HEK293 (cell line): ENCODE measurements around the gene PPP6R3.

ENCODE experiments used
- SETDB1 ChIP-seq: IDR thresholded peaks from one replicate; pipeline ENCODE4 v1.6.1; 2017; ENCODE audit warnings: mild to moderate bottlenecking, low read length, moderate library complexity, mixed read lengths; ENCODE audit not compliant: insufficient read length
- SP2 ChIP-seq: fragments of 450-650 bp; formaldehyde crosslinking; IDR thresholded peaks from 2 replicates; pipeline ENCODE4 v1.5.1; 2016; ENCODE audit warnings: missing biosample characterization, missing genetic modification characterization
- ZBTB7A ChIP-seq: fragments of 450-650 bp; formaldehyde crosslinking; IDR thresholded peaks from 2 replicates; pipeline ENCODE4 v1.5.1; 2016; ENCODE audit warnings: low read depth, missing biosample characterization, missing genetic modification characterization
- ZNF274 ChIP-seq, 2 experiments: fragments of 200-500 bp in 1 of 2; fragments of 450-650 bp in 1 of 2; sonication (Bioruptor generic) in 1 of 2; formaldehyde crosslinking in 1 of 2; IDR thresholded peaks; 2 replicates each; pipeline versions ENCODE4 v1.5.1 to v1.6.1; 2014 to 2016; ENCODE audit warnings: borderline replicate concordance in 1 of 2, inconsistent platforms in 1 of 2, low read length in 1 of 2, missing biosample characterization in 1 of 2, missing genetic modification characterization in 1 of 2
- ZSCAN18 ChIP-seq: fragments of 450-650 bp; formaldehyde crosslinking; IDR thresholded peaks from 2 replicates; pipeline ENCODE4 v1.5.1; 2016; ENCODE audit warnings: missing biosample characterization, missing genetic modification characterization
- TF ChIP-seq, protein P1 (sequence below): fragments of 450-650 bp; formaldehyde crosslinking; IDR thresholded peaks from 2 replicates; pipeline ENCODE4 v1.5.1; 2016; ENCODE audit warnings: missing biosample characterization, missing genetic modification characterization
- TF ChIP-seq, protein P2 (sequence below): fragments of 450-650 bp; formaldehyde crosslinking; IDR thresholded peaks from 2 replicates; pipeline ENCODE4 v1.5.1; 2016; ENCODE audit warnings: missing biosample characterization, missing genetic modification characterization, borderline replicate concordance

- TF ChIP-seq ZBTB7A (tag by site-specific recombination) (no peak), SP2 (tag by site-specific recombination) (no peak), ZNF274 (IDR thresholded peaks at IDR 0.05; ENCODE audit: low read length) (no peak), ZNF274 (tag by site-specific recombination; IDR thresholded peaks at IDR 0.05; ENCODE audit: borderline replicate concordance) (no peak), ZSCAN18 (tag by site-specific recombination) (no peak), SETDB1 (no peak)
- TF ChIP-seq, protein P1, sequence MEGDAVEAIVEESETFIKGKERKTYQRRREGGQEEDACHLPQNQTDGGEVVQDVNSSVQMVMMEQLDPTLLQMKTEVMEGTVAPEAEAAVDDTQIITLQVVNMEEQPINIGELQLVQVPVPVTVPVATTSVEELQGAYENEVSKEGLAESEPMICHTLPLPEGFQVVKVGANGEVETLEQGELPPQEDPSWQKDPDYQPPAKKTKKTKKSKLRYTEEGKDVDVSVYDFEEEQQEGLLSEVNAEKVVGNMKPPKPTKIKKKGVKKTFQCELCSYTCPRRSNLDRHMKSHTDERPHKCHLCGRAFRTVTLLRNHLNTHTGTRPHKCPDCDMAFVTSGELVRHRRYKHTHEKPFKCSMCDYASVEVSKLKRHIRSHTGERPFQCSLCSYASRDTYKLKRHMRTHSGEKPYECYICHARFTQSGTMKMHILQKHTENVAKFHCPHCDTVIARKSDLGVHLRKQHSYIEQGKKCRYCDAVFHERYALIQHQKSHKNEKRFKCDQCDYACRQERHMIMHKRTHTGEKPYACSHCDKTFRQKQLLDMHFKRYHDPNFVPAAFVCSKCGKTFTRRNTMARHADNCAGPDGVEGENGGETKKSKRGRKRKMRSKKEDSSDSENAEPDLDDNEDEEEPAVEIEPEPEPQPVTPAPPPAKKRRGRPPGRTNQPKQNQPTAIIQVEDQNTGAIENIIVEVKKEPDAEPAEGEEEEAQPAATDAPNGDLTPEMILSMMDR (tag by site-specific recombination) = no peak
- TF ChIP-seq, protein P2, sequence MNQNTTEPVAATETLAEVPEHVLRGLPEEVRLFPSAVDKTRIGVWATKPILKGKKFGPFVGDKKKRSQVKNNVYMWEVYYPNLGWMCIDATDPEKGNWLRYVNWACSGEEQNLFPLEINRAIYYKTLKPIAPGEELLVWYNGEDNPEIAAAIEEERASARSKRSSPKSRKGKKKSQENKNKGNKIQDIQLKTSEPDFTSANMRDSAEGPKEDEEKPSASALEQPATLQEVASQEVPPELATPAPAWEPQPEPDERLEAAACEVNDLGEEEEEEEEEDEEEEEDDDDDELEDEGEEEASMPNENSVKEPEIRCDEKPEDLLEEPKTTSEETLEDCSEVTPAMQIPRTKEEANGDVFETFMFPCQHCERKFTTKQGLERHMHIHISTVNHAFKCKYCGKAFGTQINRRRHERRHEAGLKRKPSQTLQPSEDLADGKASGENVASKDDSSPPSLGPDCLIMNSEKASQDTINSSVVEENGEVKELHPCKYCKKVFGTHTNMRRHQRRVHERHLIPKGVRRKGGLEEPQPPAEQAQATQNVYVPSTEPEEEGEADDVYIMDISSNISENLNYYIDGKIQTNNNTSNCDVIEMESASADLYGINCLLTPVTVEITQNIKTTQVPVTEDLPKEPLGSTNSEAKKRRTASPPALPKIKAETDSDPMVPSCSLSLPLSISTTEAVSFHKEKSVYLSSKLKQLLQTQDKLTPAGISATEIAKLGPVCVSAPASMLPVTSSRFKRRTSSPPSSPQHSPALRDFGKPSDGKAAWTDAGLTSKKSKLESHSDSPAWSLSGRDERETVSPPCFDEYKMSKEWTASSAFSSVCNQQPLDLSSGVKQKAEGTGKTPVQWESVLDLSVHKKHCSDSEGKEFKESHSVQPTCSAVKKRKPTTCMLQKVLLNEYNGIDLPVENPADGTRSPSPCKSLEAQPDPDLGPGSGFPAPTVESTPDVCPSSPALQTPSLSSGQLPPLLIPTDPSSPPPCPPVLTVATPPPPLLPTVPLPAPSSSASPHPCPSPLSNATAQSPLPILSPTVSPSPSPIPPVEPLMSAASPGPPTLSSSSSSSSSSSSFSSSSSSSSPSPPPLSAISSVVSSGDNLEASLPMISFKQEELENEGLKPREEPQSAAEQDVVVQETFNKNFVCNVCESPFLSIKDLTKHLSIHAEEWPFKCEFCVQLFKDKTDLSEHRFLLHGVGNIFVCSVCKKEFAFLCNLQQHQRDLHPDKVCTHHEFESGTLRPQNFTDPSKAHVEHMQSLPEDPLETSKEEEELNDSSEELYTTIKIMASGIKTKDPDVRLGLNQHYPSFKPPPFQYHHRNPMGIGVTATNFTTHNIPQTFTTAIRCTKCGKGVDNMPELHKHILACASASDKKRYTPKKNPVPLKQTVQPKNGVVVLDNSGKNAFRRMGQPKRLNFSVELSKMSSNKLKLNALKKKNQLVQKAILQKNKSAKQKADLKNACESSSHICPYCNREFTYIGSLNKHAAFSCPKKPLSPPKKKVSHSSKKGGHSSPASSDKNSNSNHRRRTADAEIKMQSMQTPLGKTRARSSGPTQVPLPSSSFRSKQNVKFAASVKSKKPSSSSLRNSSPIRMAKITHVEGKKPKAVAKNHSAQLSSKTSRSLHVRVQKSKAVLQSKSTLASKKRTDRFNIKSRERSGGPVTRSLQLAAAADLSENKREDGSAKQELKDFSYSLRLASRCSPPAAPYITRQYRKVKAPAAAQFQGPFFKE (tag by site-specific recombination) = no peak
These were observed 30.2 kb upstream of the PPP6R3 start for GRCh38 chr11:68430384-68430783.
